ENCODE measurements around the gene LSR.
"Not testable (repeated sequence)": the region's sequence is repeated elsewhere in the genome, so short reads cannot be mapped to it uniquely, and the experiment has no call there.

The LSR gene

DNA sequence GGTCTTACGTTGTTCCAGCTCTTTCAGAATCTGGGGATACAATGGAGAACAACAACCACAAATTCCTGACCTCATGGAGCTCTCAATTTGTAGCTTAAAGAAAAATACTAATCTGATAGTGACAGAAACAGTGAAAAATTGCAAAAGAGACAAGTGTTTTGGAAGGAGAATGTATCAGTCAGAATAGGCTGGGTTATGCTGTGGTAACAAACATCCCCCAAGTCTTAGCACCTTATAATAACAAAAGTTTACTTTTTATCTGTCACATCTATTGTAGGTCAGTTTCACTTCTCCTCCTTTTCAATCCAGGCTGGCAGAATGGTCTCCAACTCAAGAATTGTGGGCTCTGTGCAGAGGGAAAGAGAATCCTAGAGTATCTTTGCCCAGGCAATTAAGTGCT lies 29.8 kb upstream of the LSR start:
- DNase-seq (ENCODE audit: low read depth in 2 of 2), result no peak

DNA sequence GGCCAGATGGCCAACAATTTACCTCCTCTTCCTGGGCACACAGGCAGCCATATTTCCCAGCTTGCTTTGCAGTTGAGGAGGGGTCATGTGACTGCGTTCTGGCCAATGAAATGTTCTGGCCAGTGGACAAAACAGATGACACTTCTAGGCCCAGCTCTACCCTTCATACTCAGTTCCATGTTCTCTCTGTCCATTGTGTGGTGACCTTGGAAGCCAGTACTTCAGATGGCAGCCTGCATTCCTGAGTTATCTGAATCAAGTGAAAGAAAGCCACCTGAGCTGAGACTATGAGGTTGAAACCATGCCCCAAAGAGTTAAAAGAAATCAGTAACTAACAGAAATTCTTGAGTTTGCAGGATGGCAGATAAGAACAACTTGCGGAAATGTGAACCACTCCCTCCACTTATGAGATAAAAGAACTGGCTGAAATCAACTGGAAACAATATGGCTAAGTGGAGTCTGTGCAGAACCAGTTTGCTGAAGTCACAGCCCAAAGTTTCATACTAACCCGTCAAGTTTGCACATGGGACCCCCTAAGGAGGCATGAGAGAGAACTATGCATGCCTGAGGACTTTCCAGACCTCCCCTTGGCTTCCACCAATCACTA lies 28.4 kb upstream of the LSR start:
- DNase-seq (ENCODE audit: low read depth in 2 of 2), result no peak

DNA sequence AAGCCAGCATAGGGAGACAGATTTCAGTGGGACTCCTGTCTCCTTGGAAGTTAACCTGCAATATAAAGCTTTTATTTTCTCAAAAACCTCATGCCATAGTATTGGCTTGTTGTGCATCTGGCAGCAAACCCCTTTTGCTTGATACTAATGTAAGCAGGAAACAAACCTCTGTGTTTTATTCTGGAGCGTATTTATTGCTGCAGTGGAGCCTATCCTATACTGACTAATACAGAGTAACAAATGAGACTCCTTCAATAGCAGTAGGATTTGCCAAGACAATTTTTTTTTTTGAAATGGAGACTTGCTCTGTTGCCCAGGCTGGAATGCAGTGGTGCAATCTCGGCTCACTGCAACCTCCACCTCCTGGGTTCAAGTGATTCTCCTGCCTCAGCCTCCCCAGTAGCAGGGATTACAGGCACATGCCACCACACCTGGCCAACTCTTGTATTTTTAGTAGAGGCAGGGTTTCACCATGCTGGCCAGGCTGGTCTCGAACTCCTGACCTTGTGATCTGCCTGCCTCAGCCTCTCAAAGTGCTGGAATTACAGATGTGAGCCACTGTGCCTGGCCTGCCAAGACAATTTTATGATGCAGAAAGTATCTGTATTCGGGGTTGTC lies 27.7 kb upstream of the LSR start:
- not testable (repeated sequence) for DNase-seq (ENCODE audit: low read depth in 2 of 2)

DNA sequence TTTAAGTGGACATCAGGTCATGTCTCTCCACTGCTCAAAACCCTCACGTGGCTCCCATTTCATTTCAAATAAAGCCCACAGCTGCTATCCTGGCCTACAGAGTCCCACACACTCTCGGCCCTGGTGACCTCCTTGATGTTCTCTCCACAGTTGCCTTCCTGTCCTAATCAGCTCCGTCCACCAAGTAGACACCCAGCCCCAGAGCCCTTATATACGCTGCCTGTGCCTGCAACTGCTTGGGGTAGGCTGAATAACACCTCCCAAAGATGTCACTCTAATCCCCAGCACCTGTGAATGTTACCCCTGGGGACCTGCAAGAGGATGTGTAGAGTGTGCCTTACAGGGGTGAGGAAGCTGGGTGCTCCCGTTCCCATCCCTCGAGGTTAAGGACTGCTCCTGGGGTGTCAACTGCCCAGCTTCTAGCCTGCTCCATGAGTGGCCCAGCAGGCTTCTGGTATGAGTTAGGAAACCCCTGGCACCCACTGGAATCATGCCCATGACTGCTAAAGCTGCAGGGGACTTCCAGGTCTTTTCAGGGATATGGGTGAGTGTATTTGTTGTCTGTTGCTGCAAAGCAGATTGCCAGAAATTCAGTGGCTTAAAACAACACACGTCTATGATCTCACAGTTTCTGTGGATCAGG lies 26.3 kb upstream of the LSR start:
- DNase-seq (ENCODE audit: low read depth in 2 of 2), result no peak

GRCh38 chr19:35223084-35223790 lies 25.6 kb upstream of the LSR start:
- no peak for DNase-seq (ENCODE audit: low read depth in 2 of 2)

- no peak for DNase-seq (ENCODE audit: low read depth in 2 of 2)
These were observed 24.8 kb upstream of the LSR start for GRCh38 chr19:35223862-35224505.

DNA sequence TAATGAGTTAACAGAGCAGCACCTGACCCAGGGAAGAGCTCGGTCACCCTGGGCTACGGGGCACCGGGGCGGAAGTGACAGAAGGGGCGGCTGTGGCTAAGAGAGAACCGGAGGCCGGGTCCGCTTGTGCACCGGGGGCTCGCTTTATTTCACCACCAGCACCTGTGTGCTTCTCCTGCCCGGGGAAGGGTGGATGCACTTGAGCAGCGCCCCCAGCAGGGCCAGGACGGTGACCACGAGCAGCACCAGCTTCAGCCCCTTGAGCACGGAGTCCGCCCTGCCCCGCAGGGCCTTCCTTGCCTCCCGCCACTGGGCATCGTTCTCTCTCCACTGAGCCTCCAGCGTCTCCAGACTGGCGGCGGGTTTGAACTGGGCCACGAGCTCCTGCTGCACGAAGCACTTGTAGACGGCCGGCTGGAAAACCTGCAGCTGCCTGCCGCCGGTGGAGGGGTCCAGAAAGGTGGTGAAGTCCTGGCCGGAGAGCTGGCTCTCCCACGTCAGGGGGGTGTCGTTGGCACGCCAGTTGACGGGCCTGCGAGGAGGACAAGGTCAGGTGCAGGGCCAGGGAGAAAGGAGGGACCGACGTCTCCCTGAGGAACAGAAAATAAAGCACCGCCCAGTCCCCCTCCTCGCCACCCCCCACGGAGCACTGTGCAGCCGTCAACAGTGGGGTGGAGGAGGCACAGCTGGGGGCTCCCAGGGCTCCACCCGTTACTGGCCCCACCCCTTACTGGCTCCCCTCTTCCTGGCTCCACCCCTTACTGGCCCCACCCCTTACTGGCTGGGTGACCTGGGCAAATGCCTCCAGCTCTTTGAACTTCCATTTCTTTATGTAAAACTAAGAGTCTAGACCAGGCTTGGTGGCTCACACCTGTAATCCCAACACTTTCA lies 23.9 kb upstream of the LSR start:
- DNase-seq (ENCODE audit: low read depth in 2 of 2), result no peak

DNA sequence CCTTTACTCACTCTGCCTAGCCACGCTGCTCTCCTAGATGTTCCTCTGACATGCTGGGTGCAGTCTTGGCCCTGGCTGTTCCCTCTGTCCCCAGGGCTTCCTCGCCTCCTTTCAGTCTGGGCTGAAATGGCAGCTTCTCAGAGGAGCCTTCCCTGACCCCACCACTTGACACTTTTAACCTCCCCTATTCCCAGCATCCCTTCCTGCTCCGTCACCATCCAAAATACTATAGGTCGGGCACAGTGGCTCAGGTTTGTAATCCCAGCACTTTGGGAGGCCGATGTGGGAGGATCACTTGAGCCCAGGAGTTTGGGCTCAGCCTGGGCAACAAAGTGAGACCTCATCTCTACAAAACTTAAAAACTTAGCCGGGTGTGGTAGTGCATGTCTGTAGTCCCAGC lies 22.9 kb upstream of the LSR start:
- DNase-seq (ENCODE audit: low read depth in 2 of 2), result no peak

DNA sequence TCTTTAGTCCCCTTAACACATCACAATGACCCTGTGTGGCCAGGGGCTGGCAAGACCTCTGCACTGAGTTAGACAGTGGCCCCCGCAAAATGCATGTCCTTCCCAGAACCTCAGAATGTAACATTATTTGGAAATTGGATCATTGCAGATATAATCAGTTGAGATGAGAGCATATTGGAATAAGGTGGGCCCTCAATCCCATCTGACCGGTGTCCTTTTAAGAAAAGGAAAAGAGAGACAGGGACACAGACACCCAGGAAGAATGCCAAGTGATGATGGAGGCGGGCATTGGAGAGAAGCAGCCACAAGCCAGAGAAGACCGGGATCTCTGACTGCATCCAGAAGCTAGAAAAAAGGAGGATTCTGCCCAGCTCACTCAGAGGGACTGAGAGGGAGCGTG lies 22.1 kb upstream of the LSR start:
- DNase-seq (ENCODE audit: low read depth in 2 of 2), result no peak

GRCh38 chr19:35228177-35228930 lies 20.4 kb upstream of the LSR start, which contains the start of gene FAM187B:
Gene FAM187B (minus strand): TSS chr19:35228739. CDS start chr19:35228680, 59 bp downstream.
- DNase-seq (ENCODE audit: low read depth in 2 of 2), result no peak

GRCh38 chr19:35229601-35230000 lies 19.2 kb upstream of the LSR start:
- DNase-seq (ENCODE audit: low read depth in 2 of 2), result no peak

DNA sequence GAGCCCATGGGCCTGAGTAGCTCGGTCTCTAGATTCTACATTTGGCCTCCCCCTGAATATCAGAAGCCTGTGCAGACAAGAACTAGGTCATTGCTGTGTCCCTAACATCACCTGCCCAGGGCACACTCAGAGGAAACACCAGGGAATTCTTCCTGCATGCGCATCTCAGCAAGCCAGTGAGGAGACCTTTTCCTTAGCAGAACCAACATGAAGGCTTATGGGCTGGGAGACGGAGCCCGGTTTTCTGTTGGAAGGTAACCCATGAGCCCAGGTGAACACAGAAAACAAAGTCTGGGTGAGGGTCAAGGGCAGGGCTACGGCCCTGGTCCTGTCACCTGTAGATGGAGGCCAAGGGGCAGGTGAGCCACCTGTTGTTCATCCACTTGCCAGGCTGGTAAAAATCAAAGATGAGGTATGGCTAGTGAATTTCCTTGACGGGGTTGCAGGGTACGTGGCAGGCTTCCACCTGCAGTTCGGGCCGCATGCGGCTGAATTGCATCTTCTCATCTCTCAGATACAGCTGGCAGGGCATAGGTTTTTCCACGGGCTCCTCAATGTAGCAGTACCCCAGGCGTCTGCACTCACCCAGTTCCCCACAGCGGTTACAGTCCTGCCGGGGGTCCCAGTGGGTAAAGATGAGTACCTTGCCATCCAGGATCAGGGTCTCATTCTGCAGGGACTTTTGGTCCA lies 16.7 kb upstream of the LSR start:
- no peak for DNase-seq (ENCODE audit: low read depth in 2 of 2)

- no peak for DNase-seq (ENCODE audit: low read depth in 2 of 2)
These were observed 15.9 kb upstream of the LSR start for GRCh38 chr19:35232912-35233311.

DNA sequence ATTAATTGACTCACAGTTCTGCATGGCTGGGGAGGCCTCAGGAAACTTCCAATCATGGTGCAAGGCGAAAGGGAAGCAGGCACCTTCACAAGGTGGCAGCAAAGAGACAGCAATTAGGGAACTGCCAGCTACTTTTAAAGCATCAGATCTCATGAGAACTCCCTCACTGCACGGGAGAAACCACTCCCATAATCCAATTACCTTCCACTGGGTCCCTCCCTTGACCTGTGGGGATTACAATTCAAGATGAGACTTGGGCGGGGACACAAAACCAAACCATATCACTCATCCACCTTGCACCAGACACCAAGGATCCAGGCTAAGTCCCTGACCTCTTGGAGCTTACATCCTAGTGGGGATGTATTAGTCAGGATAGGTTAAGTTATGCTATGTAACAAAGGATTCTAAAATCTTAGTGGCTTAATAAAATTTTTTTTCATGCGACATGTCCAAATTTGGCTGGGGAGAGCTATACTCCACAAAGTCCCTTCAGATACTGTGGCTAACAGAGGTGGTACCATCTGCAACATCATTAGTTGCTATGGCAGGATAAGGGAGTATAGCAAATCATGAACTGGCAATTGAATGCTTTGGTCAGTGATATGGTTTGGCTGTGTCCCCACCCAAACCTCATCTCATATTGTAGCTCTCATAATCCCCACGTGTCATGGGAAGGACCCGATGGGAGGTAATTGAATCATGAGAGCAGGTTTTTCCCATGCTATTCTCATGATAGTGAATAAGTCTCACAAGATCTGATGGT lies 12.0 kb upstream of the LSR start:
- no peak for DNase-seq (ENCODE audit: low read depth in 2 of 2)

DNA sequence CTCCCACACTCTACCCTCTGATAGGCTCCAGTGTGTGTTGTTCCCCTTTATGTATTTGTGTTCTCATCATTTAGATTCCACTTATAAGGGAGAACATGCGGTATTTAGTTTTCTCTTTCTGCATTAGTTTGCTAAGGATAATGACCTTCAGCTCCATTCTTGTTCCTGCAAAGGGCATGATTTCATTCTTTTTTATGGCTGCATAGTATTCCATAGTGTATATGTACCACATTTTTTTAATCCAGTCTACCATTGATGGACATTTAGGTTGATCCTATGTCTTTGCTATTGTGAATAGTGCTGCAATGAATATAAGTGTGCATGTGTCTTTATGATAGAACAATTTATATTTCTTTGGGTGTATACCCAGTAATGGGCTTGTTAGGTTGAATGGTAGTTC lies 9.2 kb upstream of the LSR start:
- not testable (repeated sequence) for DNase-seq (ENCODE audit: low read depth in 2 of 2)

DNA sequence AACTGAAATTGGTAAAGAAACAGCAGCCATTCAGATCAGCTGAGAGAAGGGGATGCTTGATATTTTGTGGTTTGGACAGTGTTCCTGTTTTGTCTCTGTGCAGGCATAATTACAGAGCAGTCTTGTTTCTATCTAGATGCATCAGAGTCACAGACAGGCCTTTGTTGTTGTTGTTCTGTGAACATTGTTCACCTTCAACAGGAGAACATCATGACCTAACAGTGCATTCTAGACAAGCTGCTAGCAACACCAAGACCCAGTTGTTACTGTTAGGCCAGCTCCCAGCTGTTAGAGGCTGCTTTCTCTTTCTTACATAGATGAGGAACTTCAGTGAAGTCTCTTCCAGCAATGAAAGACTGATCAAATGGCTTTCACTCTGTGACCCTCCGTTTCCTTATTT lies 8.5 kb upstream of the LSR start:
- DNase-seq (ENCODE audit: low read depth in 2 of 2), result no peak

DNA sequence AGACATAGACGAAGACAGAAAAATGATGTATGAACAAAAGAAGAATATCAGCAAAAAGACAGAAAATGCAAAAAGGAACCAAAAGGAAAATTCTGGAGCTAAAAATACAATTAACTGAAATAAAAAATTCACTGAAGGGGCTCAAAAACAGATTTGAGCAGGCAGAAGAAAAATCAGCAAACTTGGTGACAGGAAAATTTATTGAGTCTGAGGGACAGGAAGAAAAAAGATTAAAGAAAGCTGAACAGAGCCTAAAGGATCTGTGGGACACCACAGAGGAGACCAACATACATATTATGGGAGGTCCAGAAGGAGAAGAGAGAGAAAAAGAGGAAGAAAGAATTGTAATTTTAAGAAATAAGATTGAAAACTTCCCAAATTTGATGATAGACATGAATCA lies 7.4 kb upstream of the LSR start:
- no peak for DNase-seq (ENCODE audit: low read depth in 2 of 2)

DNA sequence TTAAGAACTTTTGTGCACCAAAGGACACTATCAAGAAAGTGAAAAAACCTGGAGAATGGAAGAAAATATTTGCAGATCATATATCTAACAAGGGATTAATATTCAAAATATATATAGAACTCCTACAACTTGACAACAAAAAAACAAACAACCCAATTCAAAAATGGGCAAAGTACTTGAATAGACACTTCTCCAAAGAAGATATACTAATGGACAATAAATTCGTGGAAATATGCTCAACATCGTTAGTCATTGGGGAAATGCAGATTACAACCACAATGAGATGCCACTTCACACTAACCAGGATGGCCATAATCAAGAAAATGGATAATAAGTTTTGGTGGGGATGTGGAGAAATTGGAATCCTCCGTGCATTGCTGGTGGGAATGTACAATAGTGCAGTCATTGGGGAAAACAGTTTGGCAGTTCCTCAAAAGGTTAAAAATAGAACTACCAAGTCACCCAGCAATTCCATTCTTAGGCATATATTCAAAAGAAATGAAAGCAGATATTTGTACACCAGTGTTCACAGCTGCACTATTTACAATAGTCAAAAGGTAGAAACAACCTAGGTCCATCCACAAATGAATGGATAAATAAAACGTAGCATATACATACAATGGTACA lies 2.2 kb upstream of the LSR start:
- no peak for DNase-seq (ENCODE audit: low read depth in 2 of 2)

Data from stimulated activated CD8-positive, alpha-beta memory T cell treated with anti-CD3 and anti-CD28 coated beads, Interleukin-7, amount 100 ng/mL, for 4 hours (primary cell).